ENCODE measurements around the gene SMOC2. TPM values are rescaled to one million over a fixed set of nuclear protein-coding genes. Genes with fewer than 3 reads are reported as not detected.

The SMOC2 gene
- polyA plus RNA-seq, 1 of the 3 experiments (the other 2 are of a cell fraction) = not detected

DNA sequence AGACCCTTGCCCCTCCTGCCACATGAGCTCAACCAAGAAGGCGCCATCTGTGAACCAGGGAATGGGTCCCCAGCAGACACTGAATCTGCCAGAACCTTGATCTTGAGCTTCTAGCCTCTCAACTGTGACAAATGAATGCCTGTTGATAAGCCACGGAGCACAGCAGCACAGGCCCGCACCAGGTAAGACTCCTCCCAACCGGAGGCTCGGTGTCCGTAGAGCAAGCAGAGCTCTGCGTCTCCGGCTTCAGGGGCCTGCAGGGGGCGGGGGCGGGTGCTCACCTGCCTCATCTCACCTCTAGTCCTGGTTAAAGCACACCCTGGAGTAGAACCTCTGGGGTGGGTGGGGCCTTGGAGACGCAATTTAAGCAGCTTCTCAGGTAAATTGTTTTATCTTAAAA is 122.7 kb downstream of the SMOC2 start:
- Histone ChIP-seq H2AFZ (ENCODE audit: low read depth) (no peak overlapping the region), H3K4me3 (ENCODE audit: low read depth in 2 of 2, low read length in 1 of 2) (no peak overlapping the region), H4K20me1 (ENCODE audit: insufficient read depth) (no peaks in the 10 kb centered on the region), H3F3A (replicated peaks; ENCODE audit: insufficient read depth) (no peaks in the 10 kb centered on the region), H3K4me1 (ENCODE audit: control insufficient read depth in 1 of 2, insufficient read depth in 2 of 2, low read depth in 1 of 2, low read length in 1 of 2) (no peaks in the 10 kb centered on the region; a peak in 1 of 4 replicates), H3K79me2 (ENCODE audit: insufficient read depth) (no peaks in the 10 kb centered on the region), H3K4me2 (no peak overlapping the region), H3K27ac (ENCODE audit: low read depth in 2 of 2, low read length in 1 of 2) (no peak overlapping the region), H3K9ac (no peak overlapping the region), H3K9me3 (no peaks in the 10 kb centered on the region), H3K27me3 (ENCODE audit: insufficient read depth) (no peaks in the 10 kb centered on the region), H3K9me2 (no peaks in the 10 kb centered on the region), H3K36me3 (replicated peaks in 1 of 2; ENCODE audit: control insufficient read depth in 1 of 2, insufficient read depth in 2 of 2, low read length in 1 of 2) (no peaks in the 10 kb centered on the region)
- 42% methylated on average over 2 of the region's 11 CpGs for WGBS (ENCODE audit: low lambda C conversion rate)
- CTCF ChIA-PET = interaction anchor here (1.0 kb wide), 1 partner anchor 10 kb away, joined by 4 read pairs; no protein-coding TSS in a partner anchor
- POLR2A ChIA-PET = no interaction called here
- TF ChIP-seq FOXJ3 (CRISPR knock-in tag; IDR thresholded peaks at IDR 0.05) (no peak), POLR2AphosphoS5 (IDR thresholded peaks at IDR 0.05; ENCODE audit: low read depth, low read length) (no peak), YY1 (IDR thresholded peaks at IDR 0.05; ENCODE audit: low read depth) (no peak)
- no peak for DNase-seq

DNA sequence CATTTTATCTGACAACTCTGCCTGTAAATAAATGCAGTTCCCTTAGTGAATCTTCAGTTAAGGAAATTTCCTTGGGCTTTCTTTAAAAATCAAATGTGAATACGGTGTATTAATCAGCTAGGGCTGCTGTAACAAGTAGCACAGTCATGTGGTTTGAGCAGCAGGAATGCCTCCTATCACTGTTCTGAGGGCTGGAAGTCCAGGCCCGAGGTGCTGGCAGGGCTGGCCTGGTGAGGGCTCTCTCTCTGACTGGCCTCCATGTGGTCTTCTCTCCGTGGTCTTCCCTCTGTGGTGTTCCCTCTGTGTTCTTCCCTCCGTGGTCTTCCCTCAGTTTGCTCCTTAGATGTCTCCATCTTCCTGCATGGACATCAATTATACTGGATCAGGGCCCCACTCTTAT is 124.1 kb downstream of the SMOC2 start:
- no peaks in the 10 kb centered on the region for H3K27me3 ChIP-seq (ENCODE audit: insufficient read depth)
- CTCF ChIA-PET = no interaction called here
- TF ChIP-seq RFX5 (IDR thresholded peaks at IDR 0.05; ENCODE audit: low read length) (no peak), GABPA (IDR thresholded peaks at IDR 0.05; ENCODE audit: low read depth) (no peak), RAD21 (IDR thresholded peaks at IDR 0.05; ENCODE audit: low read length) (no peak), MXI1 (IDR thresholded peaks at IDR 0.05; ENCODE audit: low read depth, low read length) (no peak), JUND (IDR thresholded peaks at IDR 0.05) (no peak)
- TF ChIP-seq, protein P1, sequence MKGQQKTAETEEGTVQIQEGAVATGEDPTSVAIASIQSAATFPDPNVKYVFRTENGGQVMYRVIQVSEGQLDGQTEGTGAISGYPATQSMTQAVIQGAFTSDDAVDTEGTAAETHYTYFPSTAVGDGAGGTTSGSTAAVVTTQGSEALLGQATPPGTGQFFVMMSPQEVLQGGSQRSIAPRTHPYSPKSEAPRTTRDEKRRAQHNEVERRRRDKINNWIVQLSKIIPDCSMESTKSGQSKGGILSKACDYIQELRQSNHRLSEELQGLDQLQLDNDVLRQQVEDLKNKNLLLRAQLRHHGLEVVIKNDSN (IDR thresholded peaks at IDR 0.05; ENCODE audit: borderline replicate concordance, low read depth) = no peak
- TF ChIP-seq, protein P2, sequence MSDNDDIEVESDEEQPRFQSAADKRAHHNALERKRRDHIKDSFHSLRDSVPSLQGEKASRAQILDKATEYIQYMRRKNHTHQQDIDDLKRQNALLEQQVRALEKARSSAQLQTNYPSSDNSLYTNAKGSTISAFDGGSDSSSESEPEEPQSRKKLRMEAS (IDR thresholded peaks at IDR 0.05; ENCODE audit: low read depth) = no peak
- no peaks in the 10 kb centered on the region for H3K4me1 ChIP-seq (ENCODE audit: control insufficient read depth in 1 of 2, insufficient read depth in 2 of 2, low read depth in 1 of 2, low read length in 1 of 2)
- H3K4me3 ChIP-seq (ENCODE audit: low read depth in 2 of 2, low read length in 1 of 2) = no peak overlapping the region
- no peaks in the 10 kb centered on the region for H3K36me3 ChIP-seq (replicated peaks in 1 of 2; ENCODE audit: control insufficient read depth in 1 of 2, insufficient read depth in 2 of 2, low read length in 1 of 2)
- no peak overlapping the region for H3K4me2 ChIP-seq
- H3K79me2 ChIP-seq (ENCODE audit: insufficient read depth) = no peaks in the 10 kb centered on the region
- H4K20me1 ChIP-seq (ENCODE audit: insufficient read depth) = no peaks in the 10 kb centered on the region
- no peak for DNase-seq
- H3K9ac ChIP-seq = no peak overlapping the region
- H3F3A ChIP-seq (replicated peaks; ENCODE audit: insufficient read depth) = no peaks in the 10 kb centered on the region
- no peak overlapping the region for H2AFZ ChIP-seq (ENCODE audit: low read depth)
- no peaks in the 10 kb centered on the region for H3K9me3 ChIP-seq
- H3K27ac ChIP-seq (ENCODE audit: low read depth in 2 of 2, low read length in 1 of 2) = no peak overlapping the region
- POLR2A ChIA-PET = no interaction called here
- no peaks in the 10 kb centered on the region for H3K9me2 ChIP-seq
- 9% methylated on average over 4 of the region's 4 CpGs for WGBS (ENCODE audit: low lambda C conversion rate)

DNA sequence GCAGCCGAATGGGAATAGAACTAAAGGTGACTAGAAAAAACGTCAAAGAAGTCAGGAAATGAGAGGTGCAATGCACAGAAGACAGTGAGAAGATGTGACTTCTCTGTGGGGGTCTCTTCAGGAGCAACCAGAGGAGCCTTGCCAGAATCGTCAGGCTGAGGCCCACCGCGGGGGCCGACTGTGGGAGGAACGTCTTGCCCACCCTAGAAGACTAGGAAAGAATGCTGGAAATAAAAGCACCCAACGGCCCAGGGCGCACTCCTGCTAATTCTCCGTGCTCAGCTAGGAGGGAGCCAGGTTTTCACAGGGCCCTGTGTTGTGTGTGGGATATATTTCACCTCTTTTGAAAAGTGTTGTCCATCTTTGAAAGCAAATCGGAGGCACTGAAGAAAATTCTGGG is 129.2 kb downstream of the SMOC2 start:
- Histone ChIP-seq H3K9ac (no peak overlapping the region), H3K4me3 (ENCODE audit: low read depth in 2 of 2, low read length in 1 of 2) (no peak overlapping the region), H3K36me3 (replicated peaks in 1 of 2; ENCODE audit: control insufficient read depth in 1 of 2, insufficient read depth in 2 of 2, low read length in 1 of 2) (no peaks in the 10 kb centered on the region), H3F3A (replicated peaks; ENCODE audit: insufficient read depth) (no peaks in the 10 kb centered on the region), H3K4me2 (no peak overlapping the region), H3K4me1 (ENCODE audit: control insufficient read depth in 1 of 2, insufficient read depth in 2 of 2, low read depth in 1 of 2, low read length in 1 of 2) (no peaks in the 10 kb centered on the region), H3K9me2 (no peaks in the 10 kb centered on the region), H3K27ac (ENCODE audit: low read depth in 2 of 2, low read length in 1 of 2) (no peak overlapping the region), H3K79me2 (ENCODE audit: insufficient read depth) (no peaks in the 10 kb centered on the region), H2AFZ (ENCODE audit: low read depth) (no peak overlapping the region), H4K20me1 (ENCODE audit: insufficient read depth) (no peaks in the 10 kb centered on the region), H3K27me3 (ENCODE audit: insufficient read depth) (no peaks in the 10 kb centered on the region), H3K9me3 (no peaks in the 10 kb centered on the region)
- TF ChIP-seq FOXJ3 (CRISPR knock-in tag; IDR thresholded peaks at IDR 0.05) = no peak
- no peak for TF ChIP-seq TCF12 (IDR thresholded peaks at IDR 0.05)
- no peak for TF ChIP-seq RCOR1 (IDR thresholded peaks at IDR 0.05; ENCODE audit: low read length)
- no peak for TF ChIP-seq FOSL2 (IDR thresholded peaks at IDR 0.05; ENCODE audit: borderline replicate concordance, low read depth)
- TF ChIP-seq, protein P1 (IDR thresholded peaks at IDR 0.05; ENCODE audit: borderline replicate concordance, low read depth) = no peak
- TF ChIP-seq, protein P3, sequence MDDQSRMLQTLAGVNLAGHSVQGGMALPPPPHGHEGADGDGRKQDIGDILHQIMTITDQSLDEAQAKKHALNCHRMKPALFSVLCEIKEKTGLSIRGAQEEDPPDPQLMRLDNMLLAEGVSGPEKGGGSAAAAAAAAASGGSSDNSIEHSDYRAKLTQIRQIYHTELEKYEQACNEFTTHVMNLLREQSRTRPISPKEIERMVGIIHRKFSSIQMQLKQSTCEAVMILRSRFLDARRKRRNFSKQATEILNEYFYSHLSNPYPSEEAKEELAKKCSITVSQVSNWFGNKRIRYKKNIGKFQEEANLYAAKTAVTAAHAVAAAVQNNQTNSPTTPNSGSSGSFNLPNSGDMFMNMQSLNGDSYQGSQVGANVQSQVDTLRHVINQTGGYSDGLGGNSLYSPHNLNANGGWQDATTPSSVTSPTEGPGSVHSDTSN (IDR thresholded peaks at IDR 0.05) = no peak
- no peak for TF ChIP-seq CHD2 (IDR thresholded peaks at IDR 0.05; ENCODE audit: low read length, partially characterized antibody)
- TF ChIP-seq FOXM1 (IDR thresholded peaks at IDR 0.05; ENCODE audit: low read depth) = no peak
- ChIA-PET CTCF (no interaction called here), POLR2A (no interaction called here)
- 44% methylated on average over 11 of the region's 11 CpGs for WGBS (ENCODE audit: low lambda C conversion rate)
- DNase-seq = no peak
